Left ventricle myocardium superior (tissue), 1 donor: ENCODE data around the gene DSCAM. TPM values are rescaled to one million over a fixed set of nuclear protein-coding genes. Genes with fewer than 3 reads are reported as not detected.

Experiments used
- ATAC-seq: fragments of 200-7000 bp; cut with Tn5 transposase; one replicate; pipeline ENCODE4 v1.9.1; 2020; ENCODE audit warnings: mild to moderate bottlenecking, moderate library complexity
- DNase-seq: peaks from one replicate; pipeline ENCODE4 v3.0.0-alpha.2; 2020
- intact Hi-C: fragments of 100-400 bp; cut with micrococcal nuclease; formaldehyde crosslinking; loops from one replicate; pipeline ENCODE4 v1.11.0; 2022
- total RNA-seq: library from RNA; stranded (reverse); fragmentation: NEBNext Ultra II Directional; extraction: Animal tissue kit (Norgen Biotek cat#: 25700); gene quantifications from one replicate; pipeline ENCODE4 v1.2.1, GENCODE V29; 2021
- donor health status: DM: no; HTN: yes; CAD: no; lungs with severe emphysema.

Gene DSCAM
- total RNA-seq, 1 donor from 2014 or later = not detected

DNA sequence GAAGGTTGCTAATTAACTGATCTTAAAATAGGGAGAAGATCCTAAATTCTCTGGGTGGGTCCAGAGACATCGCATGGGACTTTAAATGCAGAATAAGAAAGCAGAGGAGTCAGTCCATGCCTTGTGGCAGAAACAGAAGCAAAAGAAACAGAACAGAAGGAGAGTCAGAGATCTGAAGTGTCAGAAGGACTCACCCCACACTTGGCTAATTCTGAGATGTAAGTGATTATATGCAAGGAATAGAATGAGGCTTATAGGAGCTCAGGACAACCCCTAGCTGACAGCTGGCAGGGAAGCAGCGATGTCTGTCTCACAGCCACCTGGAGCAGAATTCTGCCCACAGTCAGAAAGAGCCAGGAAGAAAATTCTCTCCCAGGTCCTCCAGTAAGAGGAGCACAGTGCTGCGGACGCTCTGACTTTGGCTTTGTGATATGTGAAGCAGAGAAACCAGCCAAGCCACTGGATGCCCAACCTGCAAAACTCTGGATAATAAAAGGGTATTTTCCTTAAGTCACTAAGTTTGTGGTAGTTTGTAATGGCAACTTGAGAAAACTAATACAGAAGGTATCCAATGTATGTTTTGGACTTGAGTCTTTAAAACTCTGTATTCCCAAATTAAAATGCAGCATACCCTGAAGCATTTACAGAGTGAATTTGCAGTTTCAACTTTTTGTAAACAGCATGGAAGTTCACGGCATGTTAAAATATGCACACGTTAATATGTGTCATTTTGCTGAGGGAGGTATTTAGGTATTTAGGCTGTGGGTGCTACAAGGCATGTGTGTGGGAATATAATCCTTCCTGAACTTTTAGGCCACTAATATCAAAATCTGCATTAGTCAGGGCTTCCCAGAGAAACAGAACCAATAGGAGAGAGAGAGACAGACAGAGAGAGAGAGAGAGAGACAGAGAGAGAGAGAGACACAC lies 591.2 kb downstream of the DSCAM start:
- ATAC-seq = no peak
- intact Hi-C loops = no loop called here
- no peak for DNase-seq

DNA sequence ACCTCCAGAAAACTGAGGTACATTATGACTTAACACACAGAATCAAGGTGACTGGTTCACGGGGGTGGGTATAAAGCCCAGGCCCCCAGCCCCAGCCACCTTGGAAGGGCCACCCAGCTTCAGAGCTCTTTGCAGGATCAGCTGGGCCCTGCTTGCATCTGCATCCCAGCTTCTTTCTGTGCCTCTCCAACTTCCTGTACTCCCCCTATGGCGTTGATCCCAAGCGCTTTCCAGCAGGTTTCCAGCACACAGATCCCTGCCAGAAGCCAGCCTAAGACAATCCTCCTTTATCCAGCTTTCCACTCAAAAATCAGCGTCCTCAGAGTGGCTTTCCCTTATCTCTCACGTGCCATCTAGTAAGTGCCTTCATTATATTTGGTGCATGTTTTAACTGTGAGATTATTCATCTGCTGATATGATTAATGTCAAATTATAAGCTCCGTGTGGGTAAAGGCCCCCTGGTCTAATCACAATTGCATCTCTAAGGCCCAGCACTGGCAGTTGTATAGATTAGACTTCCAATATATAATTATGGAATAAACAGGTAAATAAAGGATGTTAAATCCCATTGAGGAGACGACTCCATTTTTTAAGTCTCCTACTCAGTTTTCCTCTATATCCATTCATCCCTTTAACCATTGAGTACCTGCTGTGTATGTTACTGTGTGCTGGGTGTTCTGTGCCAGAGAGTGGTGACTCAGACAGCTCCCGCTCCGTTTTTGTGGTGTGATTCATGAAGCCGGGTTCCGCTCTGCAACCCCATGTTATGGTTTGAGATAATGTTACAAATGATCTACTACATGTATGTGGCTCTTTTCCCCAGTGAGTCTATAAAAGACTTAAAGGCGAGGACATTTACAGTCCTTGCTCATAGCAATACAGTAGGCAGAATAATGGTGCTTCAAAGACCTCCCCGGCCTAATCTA lies 592.2 kb downstream of the DSCAM start:
- intact Hi-C loops = no loop called here
- ATAC-seq = no peak
- no peak for DNase-seq

DNA sequence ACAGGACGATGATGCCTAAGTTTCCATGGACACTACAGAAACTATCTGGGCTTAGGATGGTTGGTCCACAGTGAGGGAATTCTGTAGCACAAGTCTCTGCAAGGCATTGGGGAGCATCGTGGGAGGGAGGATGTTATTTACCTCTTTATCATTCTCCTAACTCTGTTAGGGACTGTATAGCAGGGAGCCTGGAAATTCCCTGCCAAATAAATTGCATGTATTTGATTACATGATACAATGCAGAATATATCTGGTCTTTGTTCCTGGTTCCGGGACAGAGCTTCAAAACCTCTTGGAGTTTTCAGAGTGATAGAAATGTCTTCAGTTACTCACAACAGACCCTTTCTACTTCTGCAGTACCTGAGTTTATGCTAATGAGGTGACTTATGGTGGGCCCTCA lies 593.8 kb downstream of the DSCAM start:
- DNase-seq (no peak), ATAC-seq (no peak)
- intact Hi-C loops = no loop called here

DNA sequence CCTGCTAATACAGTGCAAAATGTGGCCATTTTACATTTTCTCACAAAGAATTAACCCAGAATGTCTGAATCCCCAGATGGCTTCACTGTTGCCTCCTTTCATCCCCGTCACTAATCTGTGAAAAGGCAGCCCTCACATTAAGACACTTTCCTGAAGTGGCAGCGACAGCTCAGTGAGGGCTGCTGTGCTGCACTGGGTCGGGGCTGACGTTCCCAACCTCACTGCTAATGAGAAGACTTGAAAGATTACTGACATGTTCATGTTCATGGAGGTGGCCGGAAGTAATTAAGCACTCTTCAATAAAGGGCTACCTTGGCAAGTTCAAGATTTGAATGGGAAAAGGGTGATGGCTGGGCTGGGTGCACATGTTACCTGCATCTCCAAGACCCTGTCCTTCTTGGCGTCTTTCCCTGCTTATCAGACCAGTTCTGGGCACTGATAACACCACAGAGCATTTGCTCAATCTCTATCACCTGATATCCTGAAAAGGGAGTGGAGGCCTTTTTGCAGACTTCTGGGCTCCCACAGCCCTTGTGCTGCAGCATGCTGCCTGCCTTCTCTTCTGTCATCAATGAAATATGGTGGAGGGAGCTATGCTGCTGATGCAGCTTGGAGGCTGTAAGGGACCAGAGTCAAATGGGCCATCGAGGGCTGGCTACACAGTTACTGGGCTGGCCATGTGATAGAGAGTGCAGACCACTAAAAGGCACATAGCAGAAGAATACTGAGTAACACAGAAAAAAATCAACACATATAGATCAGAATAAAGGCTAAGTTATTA lies 596.3 kb downstream of the DSCAM start:
- no peak for ATAC-seq
- no peak for DNase-seq
- intact Hi-C loops = no loop called here

DNA sequence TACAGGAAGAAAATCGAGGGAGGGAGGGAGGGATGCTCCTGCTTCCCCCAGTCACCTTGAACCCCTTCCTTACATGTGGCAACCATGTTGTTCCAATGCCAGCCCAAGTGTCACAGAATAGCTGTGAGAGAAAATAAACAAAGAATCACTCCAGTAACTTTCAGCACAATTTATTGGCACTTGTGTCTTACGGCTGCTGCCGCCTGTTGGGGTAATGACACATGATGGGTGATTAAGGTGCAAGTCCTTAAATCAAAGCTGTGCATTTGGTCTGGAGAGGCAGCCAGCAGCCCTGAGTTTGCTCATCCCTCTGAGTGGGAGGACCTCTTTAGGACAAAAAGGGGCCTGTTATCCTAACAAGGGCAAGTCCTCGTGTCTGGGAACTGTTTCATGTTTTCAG lies 602.0 kb downstream of the DSCAM start:
- no peak for ATAC-seq
- no peak for DNase-seq
- intact Hi-C loops = no loop called here

DNA sequence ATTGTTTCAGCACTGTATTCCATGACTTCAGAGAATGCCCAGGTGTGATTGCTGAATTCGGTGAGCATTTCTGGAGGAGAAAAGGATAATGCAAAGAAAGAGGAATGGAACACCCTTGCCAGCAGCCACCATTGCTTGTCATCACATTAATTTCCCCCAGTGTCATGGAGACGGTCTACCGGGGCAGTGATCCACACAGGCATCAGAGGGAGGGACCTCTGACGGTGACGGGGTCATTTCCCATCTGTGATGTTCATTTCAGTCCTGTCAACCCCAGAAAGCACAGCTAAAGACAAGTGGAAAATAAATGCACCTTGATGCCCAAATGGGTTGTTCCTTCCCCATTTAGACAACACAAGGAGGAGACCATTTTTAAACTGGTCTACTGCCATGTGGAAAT lies 603.3 kb downstream of the DSCAM start:
- intact Hi-C loops = no loop called here
- ATAC-seq (no peak), DNase-seq (no peak)

DNA sequence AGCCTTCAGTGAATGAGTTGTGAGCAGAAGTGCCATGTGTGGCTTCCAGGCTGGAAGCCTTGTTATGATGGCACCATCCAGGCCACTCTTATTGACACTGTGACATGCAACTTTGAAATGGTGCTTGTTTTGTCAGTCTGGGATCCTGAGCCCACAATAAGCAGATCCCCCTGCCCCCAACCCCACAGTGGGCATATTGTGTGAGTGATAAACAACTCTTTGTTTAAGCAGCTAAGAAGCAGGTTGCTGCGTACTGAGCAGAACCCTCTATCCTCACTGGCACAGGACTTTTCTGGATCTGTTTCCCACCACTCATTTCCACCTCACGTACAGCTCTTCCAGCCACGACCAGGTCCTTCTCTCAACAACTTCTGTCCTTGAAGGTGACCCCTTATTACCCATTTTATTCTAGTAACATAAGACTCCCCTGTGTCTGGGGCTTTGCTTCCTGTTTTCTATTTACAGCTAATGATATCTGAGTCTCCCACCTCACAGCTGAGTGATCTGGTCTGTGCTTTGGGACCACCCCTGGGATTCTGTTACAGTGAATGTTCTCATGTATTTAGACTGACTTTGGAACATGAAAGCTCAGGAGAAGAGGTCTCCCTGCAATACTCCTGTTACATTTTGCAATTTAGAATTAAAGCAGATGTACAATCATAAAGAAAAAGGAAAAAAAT lies 604.2 kb downstream of the DSCAM start:
- ATAC-seq (no peak), DNase-seq (no peak)
- intact Hi-C loops = no loop called here

DNA sequence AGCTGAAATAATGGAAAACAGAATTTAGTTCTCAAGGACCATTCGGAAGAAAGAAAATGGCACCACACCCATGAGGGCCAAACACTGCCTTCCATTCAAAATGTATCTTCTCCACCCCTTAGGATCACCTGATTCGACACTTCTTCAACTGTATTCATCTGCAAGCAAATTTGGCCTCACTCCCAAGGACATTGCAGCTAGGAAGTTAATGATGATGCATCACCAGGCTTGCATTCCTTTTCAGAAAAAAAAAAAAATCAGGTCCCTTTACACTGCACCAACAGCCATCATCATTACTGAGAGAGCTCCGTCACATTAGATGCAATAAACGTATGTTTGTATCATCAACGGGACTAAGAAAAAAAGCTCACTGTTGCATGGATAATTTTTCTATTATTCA lies 611.4 kb downstream of the DSCAM start:
- ATAC-seq (no peak), DNase-seq (no peak)
- intact Hi-C loops = loop anchor here (10.0 kb wide), 1 partner anchor 61 kb away; no protein-coding TSS in a partner anchor

DNA sequence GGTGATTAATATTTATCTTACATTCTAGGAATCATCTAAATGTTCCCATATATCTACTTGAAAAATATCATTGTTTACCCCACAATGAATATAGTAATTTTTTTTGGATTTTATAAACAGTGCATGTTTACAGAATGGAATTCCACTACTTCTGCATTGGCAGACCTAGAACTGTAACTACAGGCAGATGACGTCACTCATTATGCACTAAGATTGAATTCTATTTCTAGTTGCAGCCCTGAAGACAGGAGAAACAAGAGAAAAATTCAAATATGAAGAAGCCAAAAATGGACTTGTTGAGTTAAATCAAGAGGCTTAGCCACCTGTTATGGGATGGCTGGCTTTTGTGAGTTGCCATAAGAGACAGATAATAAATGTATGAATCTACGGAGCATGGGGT lies 615.0 kb downstream of the DSCAM start:
- no peak for ATAC-seq
- intact Hi-C loops = loop anchor here (10.0 kb wide), 1 partner anchor 57 kb away; no protein-coding TSS in a partner anchor
- no peak for DNase-seq

DNA sequence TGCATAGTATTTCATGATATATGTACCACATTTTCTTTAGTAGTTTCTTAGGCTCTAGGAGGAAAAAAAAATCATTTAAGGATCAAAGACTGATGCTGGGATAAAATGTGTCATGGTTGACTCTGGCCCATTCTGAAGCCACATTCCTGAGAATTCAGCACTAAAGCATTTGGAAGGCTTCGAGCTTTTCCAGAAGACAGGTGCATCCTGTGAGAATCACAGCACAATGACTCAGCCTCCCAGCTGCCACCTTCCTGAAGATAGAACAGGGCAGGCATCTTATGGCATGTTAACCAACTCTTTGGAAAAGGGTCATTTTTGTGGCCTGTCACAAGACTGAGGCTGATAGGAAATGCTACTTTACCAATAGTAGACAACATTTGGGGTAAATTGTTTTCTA lies 619.9 kb downstream of the DSCAM start:
- ATAC-seq (no peak), DNase-seq (no peak)
- intact Hi-C loops = no loop called here

DNA sequence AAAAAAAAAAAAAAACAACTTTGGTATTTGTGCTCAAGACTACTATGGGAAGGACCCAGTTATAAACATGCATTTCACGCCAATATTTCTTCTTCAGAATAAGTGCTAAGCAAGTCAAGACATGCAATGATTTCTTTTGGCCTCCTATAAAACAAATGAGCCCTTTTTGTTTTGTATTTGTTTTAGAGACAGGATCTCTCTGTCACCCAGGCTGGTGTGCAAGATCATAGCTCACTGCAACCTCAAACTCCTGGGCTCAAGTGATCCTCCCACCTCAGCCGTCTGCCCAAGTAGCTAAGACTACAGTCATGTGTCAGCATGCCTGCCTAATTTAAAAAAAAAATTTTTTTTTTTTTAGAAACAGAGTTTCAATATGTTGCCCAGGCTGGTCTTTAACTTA lies 631.0 kb downstream of the DSCAM start:
- no peak for ATAC-seq
- intact Hi-C loops = no loop called here
- no peak for DNase-seq

DNA sequence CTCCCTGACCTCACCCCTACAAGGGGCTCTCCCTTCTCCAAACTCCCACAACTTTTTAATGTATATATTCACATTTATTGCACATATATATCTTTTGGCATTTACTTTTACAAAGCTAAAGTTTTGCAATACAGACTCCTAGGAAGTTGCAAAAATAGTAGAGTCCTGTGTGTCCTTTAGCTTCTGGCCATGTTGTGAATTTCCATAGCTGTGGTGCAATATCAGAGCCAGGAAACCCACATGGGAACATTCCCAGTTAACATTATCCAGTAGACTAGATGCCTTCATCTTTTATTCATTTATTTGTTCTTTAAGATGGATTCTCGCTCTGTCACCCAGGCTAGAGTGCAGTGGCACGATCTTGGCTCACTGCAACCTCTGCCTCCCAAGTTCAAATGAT lies 636.7 kb downstream of the DSCAM start:
- no peak for ATAC-seq

DNA sequence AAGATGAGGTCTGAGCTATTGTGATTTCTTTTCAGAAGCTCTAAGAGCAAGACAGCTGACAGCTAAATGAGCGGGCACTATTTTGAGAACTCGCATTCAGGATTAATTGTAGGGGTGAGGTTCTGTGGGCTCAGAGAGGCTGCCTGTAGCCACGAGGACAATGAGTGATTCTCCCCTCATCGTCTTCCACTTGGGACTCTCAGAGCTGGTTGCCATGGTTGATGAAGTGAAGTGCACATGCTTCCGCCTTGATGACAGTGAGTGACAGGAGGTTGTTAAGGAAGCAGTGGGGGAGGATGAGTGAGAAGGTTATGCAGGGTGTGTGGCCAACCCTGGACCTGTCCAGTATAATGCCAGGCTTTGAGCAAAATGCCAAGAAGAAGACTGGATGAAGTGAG lies 638.0 kb downstream of the DSCAM start:
- DNase-seq (no peak), ATAC-seq (no peak)
- intact Hi-C loops = no loop called here

More for the DNA sequence above, 636.7 kb downstream of the DSCAM start:
- intact Hi-C loops = no loop called here
- no peak for DNase-seq

DNA sequence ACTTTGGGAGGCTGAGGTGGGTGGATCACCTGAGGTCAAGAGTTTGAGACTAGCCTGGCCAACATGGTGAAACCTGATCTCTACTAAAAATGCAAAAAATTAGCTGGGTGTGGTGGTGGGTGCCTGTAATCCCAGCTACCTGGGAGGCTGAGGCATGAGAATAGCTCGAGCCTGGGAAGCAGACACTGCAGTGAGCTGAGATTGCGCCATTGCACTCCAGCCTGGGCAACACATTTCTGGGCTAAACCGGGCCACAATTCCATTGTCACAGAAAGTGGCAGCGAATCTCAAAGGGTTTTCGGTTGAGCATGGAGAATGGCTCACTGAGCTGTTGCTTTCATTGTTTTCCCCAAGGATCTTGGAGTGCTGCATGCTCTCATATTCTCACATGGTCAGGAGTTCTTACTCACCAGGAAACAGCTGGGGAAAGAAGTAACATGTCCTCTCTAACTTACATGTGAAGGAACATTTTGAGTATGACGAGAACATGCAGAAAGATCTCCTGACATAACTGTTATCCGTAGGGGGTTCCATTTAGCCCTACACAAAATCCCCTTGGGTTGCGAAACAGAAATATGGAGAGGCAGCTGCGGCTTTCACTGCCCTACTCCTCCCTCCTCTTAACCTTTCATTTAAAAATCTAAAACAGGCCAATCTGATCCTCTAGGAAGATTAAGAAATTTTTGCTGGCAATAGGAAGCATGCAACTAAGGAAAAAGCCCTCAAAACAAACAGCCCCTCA lies 638.6 kb downstream of the DSCAM start:
- no peak for DNase-seq
- intact Hi-C loops = no loop called here
- ATAC-seq = no peak

DNA sequence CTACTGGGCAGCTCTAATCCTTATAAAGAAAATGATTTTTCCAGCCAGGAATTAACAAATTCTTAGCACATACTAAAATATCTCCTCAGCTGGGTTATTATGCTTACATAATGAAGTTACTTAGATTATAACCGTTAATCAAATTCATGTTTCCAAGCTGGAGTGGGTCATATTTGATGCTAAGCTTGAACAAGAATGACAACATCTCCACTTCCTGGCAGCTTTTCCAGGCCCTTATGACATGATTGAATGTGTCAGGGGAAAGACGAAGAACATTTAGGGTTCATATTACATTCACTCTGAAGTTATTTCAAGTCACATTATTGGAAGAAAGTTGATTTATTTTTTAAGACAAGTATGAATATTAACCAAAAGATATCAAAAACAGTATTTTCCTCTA lies 646.0 kb downstream of the DSCAM start:
- intact Hi-C loops = no loop called here
- ATAC-seq (no peak), DNase-seq (no peak)

DNA sequence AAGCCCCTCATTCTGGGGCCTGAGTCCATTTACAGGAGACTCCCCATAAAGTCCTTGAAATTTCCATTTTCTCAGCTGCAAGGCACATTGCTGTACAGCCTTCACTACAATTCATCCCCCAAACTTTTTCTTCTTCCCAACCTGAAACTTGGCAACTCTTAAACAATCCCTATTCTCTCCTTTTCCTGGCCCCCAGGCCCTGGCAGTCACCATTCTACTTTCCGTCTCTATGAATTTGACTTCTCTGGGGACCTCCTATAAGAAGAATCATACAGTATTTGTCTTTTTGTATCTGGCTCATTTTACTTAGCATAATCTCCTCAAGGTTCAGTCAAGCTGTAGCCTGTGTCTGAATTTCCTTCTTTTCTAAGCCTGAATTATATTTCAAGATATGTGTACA lies 646.8 kb downstream of the DSCAM start:
- no peak for DNase-seq
- intact Hi-C loops = no loop called here
- no peak for ATAC-seq

DNA sequence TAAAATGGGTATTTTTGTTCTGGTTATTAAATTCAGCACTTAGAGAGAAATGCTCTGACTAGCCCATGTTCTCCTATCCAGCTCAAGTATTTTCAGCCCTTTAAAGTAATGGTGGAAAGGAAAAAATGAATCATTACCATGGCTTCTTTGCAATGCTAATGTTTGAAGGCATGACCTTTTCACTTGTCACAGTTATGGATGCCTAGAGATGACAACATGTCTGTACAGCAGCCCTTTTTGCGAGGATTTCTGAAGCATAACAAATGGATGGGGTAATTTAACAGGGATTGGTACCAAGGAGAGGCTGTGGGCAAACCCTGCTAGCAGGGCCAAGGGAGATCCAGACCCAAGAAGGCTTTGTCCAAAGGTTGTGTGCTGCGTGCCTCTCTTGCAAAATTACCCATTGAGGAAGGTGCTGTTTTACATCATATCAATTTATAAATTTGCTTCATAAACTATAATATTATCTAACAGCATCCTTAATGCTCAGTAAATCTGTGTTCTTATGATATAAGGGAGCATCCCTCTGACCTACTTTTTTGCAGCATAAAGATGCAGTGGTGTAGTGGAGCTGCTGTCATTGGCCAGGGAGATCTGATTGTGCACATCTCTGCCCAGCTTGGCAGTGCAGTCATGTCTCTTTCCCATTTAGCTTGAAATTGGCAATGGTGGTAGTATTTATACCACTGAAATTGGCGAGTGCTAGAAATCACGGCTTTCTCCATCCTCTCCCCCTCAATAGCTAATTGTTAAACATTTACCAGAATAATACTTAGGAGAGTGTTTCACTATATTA lies 652.6 kb downstream of the DSCAM start:
- DNase-seq = no peak
- ATAC-seq = no peak
- intact Hi-C loops = no loop called here
